ENCODE results near the gene TM2D3. TPM values are rescaled to one million over a fixed set of nuclear protein-coding genes. Genes with fewer than 3 reads are reported as not detected.

The TM2D3 gene
- total and polyA plus RNA-seq, 2 of the 8 experiments (the other 6 are each of a cell fraction or from before 2014, with no cell fraction given), result 26.4 to 28.0 TPM

GRCh38 chr15:101618851-101619614 lies 33.1 kb downstream of the TM2D3 start:
- no peaks in the 10 kb centered on the region for H3K23me2 ChIP-seq (ENCODE audit: low read depth, low read length)
- no peaks in the 10 kb centered on the region for H3K79me1 ChIP-seq (ENCODE audit: low read depth, low read length)
- H2BK120ac ChIP-seq (replicated peaks; ENCODE audit: low read depth, low read length), result no peak overlapping the region
- H2BK5ac ChIP-seq (ENCODE audit: low read depth, low read length), result no peak overlapping the region
- H3K4me3 ChIP-seq (ENCODE audit: extremely low read depth in 1 of 4, insufficient read depth in 2 of 4, low read depth in 3 of 4, low read length in 4 of 4), result no peak overlapping the region
- WGBS, 2 experiments (ENCODE audit: extremely low coverage in 1 of 2, insufficient coverage in 1 of 2, insufficient read length in 1 of 2, insufficient replicate concordance in 2 of 2, low coverage in 1 of 2, low lambda C conversion rate in 2 of 2, missing lambda C conversion rate in 1 of 2), result 82% methylated on average over 13 of the region's 13 CpGs; no CpG with 5 or more reads in 1 of the 2 experiments
- no peak overlapping the region for H3K56ac ChIP-seq (replicated peaks; ENCODE audit: insufficient read length, low read depth, low read length)
- DNase-seq (ENCODE audit: low read depth in 1 of 2, low spot score in 2 of 2), result no peak
- H4K8ac ChIP-seq (ENCODE audit: extremely low read depth, insufficient read depth, low read length), result no peak overlapping the region
- no peak overlapping the region for H3K9ac ChIP-seq (replicated peaks in 1 of 4; ENCODE audit: extremely low read depth in 1 of 4, low read depth in 3 of 4, low read length in 3 of 4)
- 0 out of 2 replicates have a peak overlapping the region, but pooled peaks have one; percentile 33 for H2AFZ ChIP-seq (ENCODE audit: low read length)
- ChIA-PET POLR2A (ENCODE audit: partially characterized antibody) (interaction anchor here (1.4 kb wide), 1 partner anchor 18 kb away, joined by 3 read pairs; no protein-coding TSS in a partner anchor), CTCF (ENCODE audit: partially characterized antibody) (interaction anchor here (1.7 to 6.5 kb wide), 2 partner anchors 20 to 115 kb away, joined by 7 to 70 read pairs; no protein-coding TSS in a partner anchor)
- peaks cover 2% of the 10 kb centered on the region in 2 experiments; a peak in 2 of 4 replicates for H3K9me3 ChIP-seq (ENCODE audit: insufficient read depth in 2 of 2, low read depth in 1 of 2, low read length in 1 of 2)
- H4K91ac ChIP-seq (replicated peaks; ENCODE audit: insufficient read length, low read length), result no peak overlapping the region
- H3K23ac ChIP-seq (ENCODE audit: insufficient read length), result no peak overlapping the region
- H3K14ac ChIP-seq (ENCODE audit: insufficient read length), result no peak overlapping the region
- H2BK20ac ChIP-seq (ENCODE audit: low read length), result no peak overlapping the region
- H3K18ac ChIP-seq (ENCODE audit: extremely low read depth, low read length), result no peak overlapping the region
- no peak overlapping the region for H3K27ac ChIP-seq (ENCODE audit: low read depth, low read length)
- H3K27me3 ChIP-seq (replicated peaks in 1 of 4; ENCODE audit: control insufficient read depth in 3 of 4, extremely low read depth in 1 of 4, insufficient read depth in 3 of 4, low read length in 3 of 4), result peaks cover 0 to 2% (median 0%) of the 10 kb centered on the region in 4 experiments; a peak in 3 of 7 replicates
- H3K4me2 ChIP-seq (ENCODE audit: insufficient read depth in 1 of 2, low read depth in 2 of 2, low read length in 2 of 2), result no peak overlapping the region
- H4K5ac ChIP-seq (ENCODE audit: insufficient read length, low read depth, low read length), result no peak overlapping the region
- FAIRE-seq, result no peak
- H3K36me3 ChIP-seq (ENCODE audit: control insufficient read depth in 2 of 4, insufficient read depth in 4 of 4, low read length in 3 of 4), result no peaks in the 10 kb centered on the region; a peak in 1 of 8 replicates
- no peak overlapping the region for H3K4ac ChIP-seq (replicated peaks; ENCODE audit: insufficient read length, low read depth, low read length)
- no peak overlapping the region for H2BK12ac ChIP-seq (ENCODE audit: low read depth, low read length)
- H3K4me1 ChIP-seq (replicated peaks in 1 of 4; ENCODE audit: control insufficient read depth in 3 of 4, insufficient read depth in 4 of 4, low read length in 3 of 4), result peaks cover 5 to 16% (median 11%) of the 10 kb centered on the region in 4 experiments
- H2BK15ac ChIP-seq (ENCODE audit: low read length), result no peak overlapping the region
- no peaks in the 10 kb centered on the region for H4K20me1 ChIP-seq (replicated peaks in 1 of 2; ENCODE audit: control insufficient read depth in 1 of 2, insufficient read depth in 2 of 2, low read length in 2 of 2)
- H3K79me2 ChIP-seq (ENCODE audit: control insufficient read depth in 1 of 2, insufficient read depth in 2 of 2, low read length in 2 of 2), result no peaks in the 10 kb centered on the region
- H2AK5ac ChIP-seq (ENCODE audit: low read depth, low read length), result no peak overlapping the region
- TF ChIP-seq ASH2L (IDR thresholded peaks at IDR 0.05; ENCODE audit: low read length) (no peak), TBP (IDR thresholded peaks at IDR 0.05; ENCODE audit: low read depth, low read length) (no peak), POLR2A (IDR thresholded peaks at IDR 0.05; ENCODE audit: control extremely low read depth in 1 of 2, low read depth in 2 of 2, low read length in 2 of 2) (no peak), SIN3A (conservative IDR thresholded peaks at IDR 0.05 in 1 of 2, IDR thresholded peaks at IDR 0.05 in 1 of 2; ENCODE audit: low read depth in 1 of 2, low read length in 2 of 2) (no peak), BRCA1 (IDR thresholded peaks at IDR 0.05; ENCODE audit: low read depth, low read length) (no peak), YY1 (IDR thresholded peaks at IDR 0.05; ENCODE audit: low read depth, low read length) (no peak), RAD21 (IDR thresholded peaks at IDR 0.05 in 1 of 2, conservative IDR thresholded peaks at IDR 0.05 in 1 of 2; ENCODE audit: low read depth in 2 of 2, low read length in 2 of 2) (peak in 1 of 2 experiments; percentile 26; a peak in 2 of 4 replicates), JUN (IDR thresholded peaks at IDR 0.05; ENCODE audit: low read depth, low read length) (no peak), KDM4A (IDR thresholded peaks at IDR 0.05; ENCODE audit: low read depth, low read length, severe bottlenecking) (no peak), SIRT6 (IDR thresholded peaks at IDR 0.05; ENCODE audit: low read length) (no peak)
- TF ChIP-seq, protein P1, sequence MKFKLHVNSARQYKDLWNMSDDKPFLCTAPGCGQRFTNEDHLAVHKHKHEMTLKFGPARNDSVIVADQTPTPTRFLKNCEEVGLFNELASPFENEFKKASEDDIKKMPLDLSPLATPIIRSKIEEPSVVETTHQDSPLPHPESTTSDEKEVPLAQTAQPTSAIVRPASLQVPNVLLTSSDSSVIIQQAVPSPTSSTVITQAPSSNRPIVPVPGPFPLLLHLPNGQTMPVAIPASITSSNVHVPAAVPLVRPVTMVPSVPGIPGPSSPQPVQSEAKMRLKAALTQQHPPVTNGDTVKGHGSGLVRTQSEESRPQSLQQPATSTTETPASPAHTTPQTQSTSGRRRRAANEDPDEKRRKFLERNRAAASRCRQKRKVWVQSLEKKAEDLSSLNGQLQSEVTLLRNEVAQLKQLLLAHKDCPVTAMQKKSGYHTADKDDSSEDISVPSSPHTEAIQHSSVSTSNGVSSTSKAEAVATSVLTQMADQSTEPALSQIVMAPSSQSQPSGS (IDR thresholded peaks at IDR 0.05; ENCODE audit: low read length), result no peak
